H1 (cell line): ENCODE measurements around the gene DDX41. TPM values are rescaled to one million over a fixed set of nuclear protein-coding genes. Genes with fewer than 3 reads are reported as not detected.

Experiments
- CHD1 ChIP-seq: IDR thresholded peaks from 2 replicates; pipeline ENCODE4 v1.6.1; 2012; ENCODE audit warnings: low read depth, low read length, improper control_type of control experiment
- CHD2 ChIP-seq: IDR thresholded peaks from 2 replicates; pipeline ENCODE4 v1.6.1; 2012; ENCODE audit warnings: low read length, improper control_type of control experiment
- EZH2 ChIP-seq: fragments of 200-600 bp; sonication (generic); IDR thresholded peaks from 2 replicates; pipeline ENCODE4 v1.7.1; 2012; ENCODE audit warnings: low read depth, mild to moderate bottlenecking, moderate library complexity, low read length, inconsistent platforms; ENCODE audit not compliant: severe bottlenecking
- HDAC2 ChIP-seq, 2 experiments: fragments of 300-600 bp in 1 of 2; sonication (generic) in 1 of 2; IDR thresholded peaks; 2 replicates each; pipeline ENCODE4 v1.6.1; 2011 to 2012; ENCODE audit warnings: low read depth in 2 of 2, low read length in 2 of 2, mild to moderate bottlenecking in 2 of 2, moderate library complexity in 2 of 2, borderline replicate concordance in 1 of 2, inconsistent platforms in 1 of 2
- POU5F1 ChIP-seq: IDR thresholded peaks from 2 replicates; pipeline ENCODE4 v1.6.1; 2011; ENCODE audit warnings: low read depth, mild to moderate bottlenecking, low read length, moderate library complexity
- RXRA ChIP-seq: IDR thresholded peaks from 2 replicates; pipeline ENCODE4 v1.6.1; 2011; ENCODE audit warnings: low read depth, mild to moderate bottlenecking, low read length, moderate library complexity; ENCODE audit not compliant: insufficient read depth
- SP1 ChIP-seq: IDR thresholded peaks from 2 replicates; pipeline ENCODE4 v1.6.1; 2011; ENCODE audit warnings: low read depth, low read length
- SP4 ChIP-seq: IDR thresholded peaks from 2 replicates; pipeline ENCODE4 v1.6.1; 2012; ENCODE audit warnings: low read length, inconsistent platforms
- SRF ChIP-seq: IDR thresholded peaks from 2 replicates; pipeline ENCODE4 v1.6.1; 2011; ENCODE audit warnings: mild to moderate bottlenecking, low read depth, low read length, moderate library complexity
- SUZ12 ChIP-seq: fragments of 200-600 bp; sonication (generic); IDR thresholded peaks from 2 replicates; pipeline ENCODE4 v1.6.1; 2012; ENCODE audit warnings: mild to moderate bottlenecking, inconsistent platforms, low read length, moderate library complexity, mixed read lengths
- TBP ChIP-seq: IDR thresholded peaks from 2 replicates; pipeline ENCODE4 v1.6.1; 2011; ENCODE audit warnings: low read depth, low read length, improper control_type of control experiment
- polyA plus RNA-seq, 7 experiments: library from polyadenylated mRNA; depleted of rRNA in 3 of 7; stranded (reverse) in 5 of 7; unstranded in 2 of 7; fragments of >200 nt in 5 of 7; fragments of 200-250 nt in 2 of 7; gene quantifications; 1 replicate in 5 of 7; 2 replicates in 1 of 7; 4 replicates in 1 of 7; pipeline versions ENCODE4 v1.2.1 to v1.2.3, GENCODE V29; 2011 to 2013; ENCODE audit warnings: missing spikeins in 2 of 7, mixed read lengths in 2 of 7
- total RNA-seq: library from RNA; stranded (reverse); fragmentation: NEBNext Ultra II Directional; extraction: Animal tissue kit (Norgen Biotek cat#: 25700); gene quantifications from 2 replicates; pipeline ENCODE4 v1.2.1, GENCODE V29; 2021
- TF ChIP-seq, protein P1 (sequence below): fragments of 300-600 bp; sonication (generic); IDR thresholded peaks from 2 replicates; pipeline ENCODE4 v1.7.1; 2012; ENCODE audit warnings: low read length, moderate library complexity, mild to moderate bottlenecking, inconsistent platforms; ENCODE audit not compliant: insufficient replicate concordance

The DDX41 gene
- total and polyA plus RNA-seq, 2 of the 8 experiments (the other 6 are each of a cell fraction or from before 2014, with no cell fraction given) = 102 to 135 TPM

DNA sequence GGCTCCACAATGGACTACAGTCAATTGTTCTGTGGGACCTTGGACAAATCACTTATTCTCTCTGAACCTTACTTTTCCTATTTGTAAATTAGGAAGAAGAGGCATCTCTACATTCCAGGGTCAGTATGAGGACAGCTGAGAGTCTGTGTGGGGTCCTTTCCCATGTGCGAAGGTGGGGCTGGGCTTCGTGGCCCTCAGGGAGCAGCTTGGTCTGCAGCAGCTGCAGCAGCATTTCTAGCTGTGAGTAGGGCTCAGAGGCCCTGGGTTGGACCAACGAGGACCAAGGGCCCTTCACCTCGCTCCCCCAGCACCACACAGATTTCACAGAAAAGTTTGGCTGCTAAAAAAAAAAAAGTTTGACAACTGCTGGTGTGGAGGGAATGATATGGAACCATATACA, 9.4 kb upstream of the DDX41 start (continued):
- TF ChIP-seq, protein P1, sequence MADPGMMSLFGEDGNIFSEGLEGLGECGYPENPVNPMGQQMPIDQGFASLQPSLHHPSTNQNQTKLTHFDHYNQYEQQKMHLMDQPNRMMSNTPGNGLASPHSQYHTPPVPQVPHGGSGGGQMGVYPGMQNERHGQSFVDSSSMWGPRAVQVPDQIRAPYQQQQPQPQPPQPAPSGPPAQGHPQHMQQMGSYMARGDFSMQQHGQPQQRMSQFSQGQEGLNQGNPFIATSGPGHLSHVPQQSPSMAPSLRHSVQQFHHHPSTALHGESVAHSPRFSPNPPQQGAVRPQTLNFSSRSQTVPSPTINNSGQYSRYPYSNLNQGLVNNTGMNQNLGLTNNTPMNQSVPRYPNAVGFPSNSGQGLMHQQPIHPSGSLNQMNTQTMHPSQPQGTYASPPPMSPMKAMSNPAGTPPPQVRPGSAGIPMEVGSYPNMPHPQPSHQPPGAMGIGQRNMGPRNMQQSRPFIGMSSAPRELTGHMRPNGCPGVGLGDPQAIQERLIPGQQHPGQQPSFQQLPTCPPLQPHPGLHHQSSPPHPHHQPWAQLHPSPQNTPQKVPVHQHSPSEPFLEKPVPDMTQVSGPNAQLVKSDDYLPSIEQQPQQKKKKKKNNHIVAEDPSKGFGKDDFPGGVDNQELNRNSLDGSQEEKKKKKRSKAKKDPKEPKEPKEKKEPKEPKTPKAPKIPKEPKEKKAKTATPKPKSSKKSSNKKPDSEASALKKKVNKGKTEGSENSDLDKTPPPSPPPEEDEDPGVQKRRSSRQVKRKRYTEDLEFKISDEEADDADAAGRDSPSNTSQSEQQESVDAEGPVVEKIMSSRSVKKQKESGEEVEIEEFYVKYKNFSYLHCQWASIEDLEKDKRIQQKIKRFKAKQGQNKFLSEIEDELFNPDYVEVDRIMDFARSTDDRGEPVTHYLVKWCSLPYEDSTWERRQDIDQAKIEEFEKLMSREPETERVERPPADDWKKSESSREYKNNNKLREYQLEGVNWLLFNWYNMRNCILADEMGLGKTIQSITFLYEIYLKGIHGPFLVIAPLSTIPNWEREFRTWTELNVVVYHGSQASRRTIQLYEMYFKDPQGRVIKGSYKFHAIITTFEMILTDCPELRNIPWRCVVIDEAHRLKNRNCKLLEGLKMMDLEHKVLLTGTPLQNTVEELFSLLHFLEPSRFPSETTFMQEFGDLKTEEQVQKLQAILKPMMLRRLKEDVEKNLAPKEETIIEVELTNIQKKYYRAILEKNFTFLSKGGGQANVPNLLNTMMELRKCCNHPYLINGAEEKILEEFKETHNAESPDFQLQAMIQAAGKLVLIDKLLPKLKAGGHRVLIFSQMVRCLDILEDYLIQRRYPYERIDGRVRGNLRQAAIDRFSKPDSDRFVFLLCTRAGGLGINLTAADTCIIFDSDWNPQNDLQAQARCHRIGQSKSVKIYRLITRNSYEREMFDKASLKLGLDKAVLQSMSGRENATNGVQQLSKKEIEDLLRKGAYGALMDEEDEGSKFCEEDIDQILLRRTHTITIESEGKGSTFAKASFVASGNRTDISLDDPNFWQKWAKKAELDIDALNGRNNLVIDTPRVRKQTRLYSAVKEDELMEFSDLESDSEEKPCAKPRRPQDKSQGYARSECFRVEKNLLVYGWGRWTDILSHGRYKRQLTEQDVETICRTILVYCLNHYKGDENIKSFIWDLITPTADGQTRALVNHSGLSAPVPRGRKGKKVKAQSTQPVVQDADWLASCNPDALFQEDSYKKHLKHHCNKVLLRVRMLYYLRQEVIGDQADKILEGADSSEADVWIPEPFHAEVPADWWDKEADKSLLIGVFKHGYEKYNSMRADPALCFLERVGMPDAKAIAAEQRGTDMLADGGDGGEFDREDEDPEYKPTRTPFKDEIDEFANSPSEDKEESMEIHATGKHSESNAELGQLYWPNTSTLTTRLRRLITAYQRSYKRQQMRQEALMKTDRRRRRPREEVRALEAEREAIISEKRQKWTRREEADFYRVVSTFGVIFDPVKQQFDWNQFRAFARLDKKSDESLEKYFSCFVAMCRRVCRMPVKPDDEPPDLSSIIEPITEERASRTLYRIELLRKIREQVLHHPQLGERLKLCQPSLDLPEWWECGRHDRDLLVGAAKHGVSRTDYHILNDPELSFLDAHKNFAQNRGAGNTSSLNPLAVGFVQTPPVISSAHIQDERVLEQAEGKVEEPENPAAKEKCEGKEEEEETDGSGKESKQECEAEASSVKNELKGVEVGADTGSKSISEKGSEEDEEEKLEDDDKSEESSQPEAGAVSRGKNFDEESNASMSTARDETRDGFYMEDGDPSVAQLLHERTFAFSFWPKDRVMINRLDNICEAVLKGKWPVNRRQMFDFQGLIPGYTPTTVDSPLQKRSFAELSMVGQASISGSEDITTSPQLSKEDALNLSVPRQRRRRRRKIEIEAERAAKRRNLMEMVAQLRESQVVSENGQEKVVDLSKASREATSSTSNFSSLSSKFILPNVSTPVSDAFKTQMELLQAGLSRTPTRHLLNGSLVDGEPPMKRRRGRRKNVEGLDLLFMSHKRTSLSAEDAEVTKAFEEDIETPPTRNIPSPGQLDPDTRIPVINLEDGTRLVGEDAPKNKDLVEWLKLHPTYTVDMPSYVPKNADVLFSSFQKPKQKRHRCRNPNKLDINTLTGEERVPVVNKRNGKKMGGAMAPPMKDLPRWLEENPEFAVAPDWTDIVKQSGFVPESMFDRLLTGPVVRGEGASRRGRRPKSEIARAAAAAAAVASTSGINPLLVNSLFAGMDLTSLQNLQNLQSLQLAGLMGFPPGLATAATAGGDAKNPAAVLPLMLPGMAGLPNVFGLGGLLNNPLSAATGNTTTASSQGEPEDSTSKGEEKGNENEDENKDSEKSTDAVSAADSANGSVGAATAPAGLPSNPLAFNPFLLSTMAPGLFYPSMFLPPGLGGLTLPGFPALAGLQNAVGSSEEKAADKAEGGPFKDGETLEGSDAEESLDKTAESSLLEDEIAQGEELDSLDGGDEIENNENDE = no peak
- TF ChIP-seq CHD1 (no peak), CHD2 (no peak), POU5F1 (no peak), HDAC2 (IDR thresholded peaks at IDR 0.05; ENCODE audit: borderline replicate concordance in 1 of 2, low read depth in 2 of 2, low read length in 2 of 2) (no peak), SP1 (no peak), EZH2 (no peak), TBP (no peak), SUZ12 (no peak), RXRA (no peak), SRF (no peak), SP4 (no peak)
